ENCODE results near the gene CSK.

DNA sequence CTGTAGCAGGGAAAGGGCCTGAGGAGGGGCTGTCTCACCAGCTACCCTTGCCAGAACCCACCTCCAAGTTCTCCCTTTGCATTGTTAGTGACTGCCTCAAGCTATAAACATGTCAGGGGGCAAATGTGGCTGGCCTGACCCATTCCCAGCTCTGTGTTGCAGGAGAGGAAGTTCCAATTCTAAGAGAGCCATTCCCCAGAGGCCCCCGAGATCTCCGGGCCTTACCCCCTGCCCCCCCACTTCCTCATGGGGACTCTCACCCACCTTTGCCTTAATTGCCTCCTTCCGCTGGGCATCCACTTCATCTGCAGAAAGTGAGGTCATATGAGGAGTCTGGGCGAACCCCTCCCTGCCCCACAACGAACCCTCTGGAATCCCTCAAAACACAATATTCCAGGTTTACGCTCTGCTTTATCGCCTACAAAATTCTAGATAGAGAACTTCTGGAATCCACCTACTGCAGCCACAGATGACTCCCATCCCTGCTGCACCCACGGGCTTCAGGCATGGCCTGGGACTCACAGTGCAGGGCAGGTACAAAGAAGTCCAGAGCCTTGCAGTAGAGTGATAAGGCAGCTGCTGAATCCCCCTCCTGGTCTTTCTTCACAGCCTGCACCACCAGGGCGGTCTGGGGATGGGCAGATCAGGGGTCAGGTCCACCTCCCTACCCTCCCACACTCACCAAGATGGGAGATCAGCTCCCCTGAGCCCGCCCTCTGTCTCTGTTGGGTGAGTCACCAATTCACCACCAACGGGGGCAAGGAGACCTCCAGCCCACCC, 57.1 kb downstream of the CSK start:
- TF ChIP-seq, protein P1, sequence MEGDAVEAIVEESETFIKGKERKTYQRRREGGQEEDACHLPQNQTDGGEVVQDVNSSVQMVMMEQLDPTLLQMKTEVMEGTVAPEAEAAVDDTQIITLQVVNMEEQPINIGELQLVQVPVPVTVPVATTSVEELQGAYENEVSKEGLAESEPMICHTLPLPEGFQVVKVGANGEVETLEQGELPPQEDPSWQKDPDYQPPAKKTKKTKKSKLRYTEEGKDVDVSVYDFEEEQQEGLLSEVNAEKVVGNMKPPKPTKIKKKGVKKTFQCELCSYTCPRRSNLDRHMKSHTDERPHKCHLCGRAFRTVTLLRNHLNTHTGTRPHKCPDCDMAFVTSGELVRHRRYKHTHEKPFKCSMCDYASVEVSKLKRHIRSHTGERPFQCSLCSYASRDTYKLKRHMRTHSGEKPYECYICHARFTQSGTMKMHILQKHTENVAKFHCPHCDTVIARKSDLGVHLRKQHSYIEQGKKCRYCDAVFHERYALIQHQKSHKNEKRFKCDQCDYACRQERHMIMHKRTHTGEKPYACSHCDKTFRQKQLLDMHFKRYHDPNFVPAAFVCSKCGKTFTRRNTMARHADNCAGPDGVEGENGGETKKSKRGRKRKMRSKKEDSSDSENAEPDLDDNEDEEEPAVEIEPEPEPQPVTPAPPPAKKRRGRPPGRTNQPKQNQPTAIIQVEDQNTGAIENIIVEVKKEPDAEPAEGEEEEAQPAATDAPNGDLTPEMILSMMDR (IDR thresholded peaks at IDR 0.05; ENCODE audit: poor library complexity), result no peak
- TF ChIP-seq EZH2phosphoT487 (IDR thresholded peaks at IDR 0.05; ENCODE audit: low read depth, severe bottlenecking, unreplicated experiment), result no peak
- TF ChIP-seq EZH2 (IDR thresholded peaks at IDR 0.05; ENCODE audit: borderline replicate concordance), result no peak

All from hepatocyte (in vitro differentiated cells).